Parathyroid adenoma (tissue), 2 donors: ENCODE measurements around the gene NF1.

Experiments used
- H2AFZ ChIP-seq: fragments of 300-600 bp; sonication (generic); one replicate; pipeline ENCODE4 v1.7.0; 2017; ENCODE audit warnings: antibody characterized with exemption, mild to moderate bottlenecking
- H3K27ac ChIP-seq: fragments of 300-600 bp; sonication (generic); one replicate; pipeline ENCODE4 v1.7.0; 2017
- H3K27me3 ChIP-seq: fragments of 300-600 bp; sonication (generic); one replicate; pipeline ENCODE4 v1.7.0; 2017; ENCODE audit warnings: low read length; ENCODE audit not compliant: control insufficient read depth, insufficient read depth
- H3K36me3 ChIP-seq: fragments of 300-600 bp; sonication (generic); one replicate; pipeline ENCODE4 v1.7.0; 2017; ENCODE audit warnings: low read length; ENCODE audit not compliant: control insufficient read depth, insufficient read depth
- H3K4me1 ChIP-seq: fragments of 300-600 bp; sonication (generic); one replicate; pipeline ENCODE4 v1.7.0; 2017; ENCODE audit warnings: control low read depth
- H3K4me2 ChIP-seq: fragments of 300-600 bp; sonication (generic); one replicate; pipeline ENCODE4 v1.7.0; 2017; ENCODE audit warnings: low read length
- H3K4me3 ChIP-seq: fragments of 300-600 bp; sonication (generic); one replicate; pipeline ENCODE4 v1.7.0; 2017; ENCODE audit warnings: low read depth, low read length
- H3K79me2 ChIP-seq: fragments of 300-600 bp; sonication (generic); one replicate; pipeline ENCODE4 v1.7.0; 2017; ENCODE audit warnings: control low read depth
- H3K9ac ChIP-seq: fragments of 300-600 bp; sonication (generic); one replicate; pipeline ENCODE4 v1.7.0; 2017; ENCODE audit warnings: mild to moderate bottlenecking
- H3K9me3 ChIP-seq: fragments of 300-600 bp; sonication (generic); one replicate; pipeline ENCODE4 v1.7.0; 2017; ENCODE audit warnings: low read length; ENCODE audit not compliant: control insufficient read depth
- TF ChIP-seq, protein P1 (sequence below): fragments of 300-600 bp; sonication (generic); IDR thresholded peaks from one replicate; pipeline ENCODE4 v1.7.0; 2017; ENCODE audit warnings: antibody characterized with exemption, mild to moderate bottlenecking
- donor health status: primary hyperparathyroidism.

The NF1 gene

DNA sequence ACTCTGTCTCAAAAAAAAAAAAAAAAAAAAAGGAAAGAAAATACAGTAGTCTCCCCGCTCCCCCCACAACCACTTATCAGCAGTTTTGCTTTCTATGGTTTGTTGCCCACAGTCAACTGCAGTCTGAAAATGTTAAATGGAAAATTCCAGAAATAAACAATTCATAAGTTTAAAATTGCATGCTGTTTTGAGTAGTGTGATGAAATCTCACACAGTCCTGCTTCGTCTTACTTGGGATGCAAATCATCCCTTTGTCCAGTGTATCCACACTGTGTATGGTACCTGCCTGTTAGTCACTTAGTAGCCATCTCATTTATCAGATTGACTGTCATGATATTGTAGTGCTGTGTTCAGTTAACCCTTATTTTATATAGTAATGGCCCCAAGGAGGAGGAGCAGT lies 41.5 kb downstream of the NF1 start:
- no peak overlapping the region for H3K4me3 ChIP-seq
- H3K79me2 ChIP-seq = peaks cover 15% of the 10 kb centered on the region
- H3K4me1 ChIP-seq = no peaks in the 10 kb centered on the region
- no peak overlapping the region for H3K9ac ChIP-seq
- TF ChIP-seq, protein P1, sequence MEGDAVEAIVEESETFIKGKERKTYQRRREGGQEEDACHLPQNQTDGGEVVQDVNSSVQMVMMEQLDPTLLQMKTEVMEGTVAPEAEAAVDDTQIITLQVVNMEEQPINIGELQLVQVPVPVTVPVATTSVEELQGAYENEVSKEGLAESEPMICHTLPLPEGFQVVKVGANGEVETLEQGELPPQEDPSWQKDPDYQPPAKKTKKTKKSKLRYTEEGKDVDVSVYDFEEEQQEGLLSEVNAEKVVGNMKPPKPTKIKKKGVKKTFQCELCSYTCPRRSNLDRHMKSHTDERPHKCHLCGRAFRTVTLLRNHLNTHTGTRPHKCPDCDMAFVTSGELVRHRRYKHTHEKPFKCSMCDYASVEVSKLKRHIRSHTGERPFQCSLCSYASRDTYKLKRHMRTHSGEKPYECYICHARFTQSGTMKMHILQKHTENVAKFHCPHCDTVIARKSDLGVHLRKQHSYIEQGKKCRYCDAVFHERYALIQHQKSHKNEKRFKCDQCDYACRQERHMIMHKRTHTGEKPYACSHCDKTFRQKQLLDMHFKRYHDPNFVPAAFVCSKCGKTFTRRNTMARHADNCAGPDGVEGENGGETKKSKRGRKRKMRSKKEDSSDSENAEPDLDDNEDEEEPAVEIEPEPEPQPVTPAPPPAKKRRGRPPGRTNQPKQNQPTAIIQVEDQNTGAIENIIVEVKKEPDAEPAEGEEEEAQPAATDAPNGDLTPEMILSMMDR = no peak
- no peak overlapping the region for H3K27ac ChIP-seq
- no peak overlapping the region for H2AFZ ChIP-seq
- no peaks in the 10 kb centered on the region for H3K27me3 ChIP-seq
- no peaks in the 10 kb centered on the region for H3K9me3 ChIP-seq
- no peak overlapping the region for H3K4me2 ChIP-seq
- H3K36me3 ChIP-seq = no peaks in the 10 kb centered on the region

- Histone ChIP-seq H3K36me3 (no peaks in the 10 kb centered on the region), H3K4me3 (no peak overlapping the region)
- TF ChIP-seq, protein P1 = no peak
Observed at GRCh38 chr17:31140111-31140510, 45.3 kb downstream of the NF1 start.

DNA sequence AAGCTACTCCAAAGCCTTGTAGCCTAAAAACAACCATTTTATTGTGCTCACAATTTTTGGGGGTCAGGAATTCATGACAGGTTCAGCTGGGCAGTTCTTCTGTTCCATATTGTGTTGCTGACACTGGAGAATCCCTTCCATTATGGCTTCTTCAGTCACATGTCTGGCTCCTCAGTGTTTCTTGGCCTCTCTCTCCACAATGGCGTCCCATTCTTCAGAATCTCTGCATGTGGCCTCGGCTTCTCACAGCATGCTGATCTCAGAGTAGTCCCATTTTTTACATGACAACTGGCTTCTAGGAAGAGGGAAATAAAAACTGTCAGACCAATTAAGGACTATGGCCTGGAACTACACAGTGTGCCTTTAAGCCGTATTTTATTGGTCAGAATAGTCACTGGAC lies 49.7 kb downstream of the NF1 start:
- Histone ChIP-seq H3K9me3 (no peaks in the 10 kb centered on the region), H3K4me1 (no peaks in the 10 kb centered on the region), H3K4me3 (no peak overlapping the region), H3K9ac (no peak overlapping the region), H3K4me2 (no peak overlapping the region), H3K36me3 (no peaks in the 10 kb centered on the region), H2AFZ (no peak overlapping the region), H3K27ac (no peak overlapping the region), H3K27me3 (no peaks in the 10 kb centered on the region), H3K79me2 (no peaks in the 10 kb centered on the region)
- TF ChIP-seq, protein P1 = no peak

More at GRCh38 chr17:31140111-31140510, 45.3 kb downstream of the NF1 start:
- H3K27ac ChIP-seq = no peak overlapping the region
- H3K4me1 ChIP-seq = no peaks in the 10 kb centered on the region
- no peaks in the 10 kb centered on the region for H3K9me3 ChIP-seq
- no peak overlapping the region for H2AFZ ChIP-seq
- no peaks in the 10 kb centered on the region for H3K27me3 ChIP-seq
- no peak overlapping the region for H3K4me2 ChIP-seq
- peaks cover 3% of the 10 kb centered on the region for H3K79me2 ChIP-seq
- no peak overlapping the region for H3K9ac ChIP-seq

DNA sequence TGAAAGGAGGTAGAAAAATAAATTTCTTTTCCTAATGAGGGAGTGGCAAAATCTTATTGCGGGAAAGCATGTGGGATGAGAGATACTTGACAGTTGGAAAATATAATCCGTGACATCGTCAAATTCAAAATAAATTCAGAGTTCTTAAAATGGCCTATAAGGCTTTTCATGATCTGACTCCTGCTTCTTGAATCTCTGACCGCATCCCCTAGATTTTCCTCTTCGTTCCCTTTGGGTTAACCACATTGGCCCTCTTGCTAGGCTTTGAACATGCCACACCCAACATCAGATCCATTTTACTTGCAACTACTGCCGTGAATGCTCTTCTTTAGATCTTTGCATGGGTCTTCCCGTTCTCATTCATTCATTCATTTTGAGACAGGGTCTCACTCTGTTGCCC lies 50.1 kb downstream of the NF1 start:
- Histone ChIP-seq H3K79me2 (no peaks in the 10 kb centered on the region), H3K9ac (no peak overlapping the region), H3K27me3 (no peaks in the 10 kb centered on the region), H3K27ac (no peak overlapping the region), H2AFZ (no peak overlapping the region), H3K4me2 (no peak overlapping the region), H3K4me1 (no peaks in the 10 kb centered on the region), H3K9me3 (no peaks in the 10 kb centered on the region), H3K4me3 (no peak overlapping the region), H3K36me3 (no peaks in the 10 kb centered on the region)
- TF ChIP-seq, protein P1 = no peak

- no peak overlapping the region for H3K4me3 ChIP-seq
- no peaks in the 10 kb centered on the region for H3K9me3 ChIP-seq
- no peak overlapping the region for H2AFZ ChIP-seq
- H3K4me1 ChIP-seq = no peaks in the 10 kb centered on the region
- no peaks in the 10 kb centered on the region for H3K27me3 ChIP-seq
- no peak overlapping the region for H3K27ac ChIP-seq
- H3K9ac ChIP-seq = no peak overlapping the region
- TF ChIP-seq, protein P1 = no peak
- H3K36me3 ChIP-seq = no peaks in the 10 kb centered on the region
- no peak overlapping the region for H3K4me2 ChIP-seq
- H3K79me2 ChIP-seq = peaks cover 4% of the 10 kb centered on the region
Observed at GRCh38 chr17:31147507-31148202, 52.9 kb downstream of the NF1 start.
